MM.1S (cell line): ENCODE results near the gene RIPPLY3.

Source experiments
- DNase-seq: peaks from one replicate; pipeline ENCODE4 v3.0.0-alpha.2; 2015
- H2AFZ ChIP-seq: fragments of 300-600 bp; sonication (generic); 2 replicates; pipeline ENCODE4 v1.6.0; 2016; ENCODE audit warnings: antibody characterized with exemption, low read length
- H3F3A ChIP-seq: fragments of 300-600 bp; sonication (generic); 2 replicates; pipeline ENCODE4 v1.6.1; 2016; ENCODE audit warnings: mild to moderate bottlenecking, antibody characterized with exemption, low read length, moderate library complexity, mixed read lengths; ENCODE audit not compliant: insufficient read depth
- H3K27ac ChIP-seq: fragments of 300-600 bp; sonication (generic); 2 replicates; pipeline ENCODE4 v1.5.1; 2016; ENCODE audit warnings: mild to moderate bottlenecking, low read length
- H3K27me3 ChIP-seq: fragments of 300-600 bp; sonication (generic); replicated peaks from 2 replicates; pipeline ENCODE4 v1.6.0; 2016; ENCODE audit warnings: low read length; ENCODE audit not compliant: insufficient read depth
- H3K36me3 ChIP-seq: fragments of 300-600 bp; sonication (generic); replicated peaks from 2 replicates; pipeline ENCODE4 v1.6.1; 2016; ENCODE audit warnings: mild to moderate bottlenecking, low read length, mixed read lengths; ENCODE audit not compliant: insufficient read depth
- H3K4me1 ChIP-seq: fragments of 300-600 bp; sonication (generic); 2 replicates; pipeline ENCODE4 v1.6.1; 2016; ENCODE audit warnings: low read length, mixed read lengths
- H3K4me2 ChIP-seq: fragments of 300-600 bp; sonication (generic); 2 replicates; pipeline ENCODE4 v1.6.0; 2016; ENCODE audit warnings: low read depth, low read length
- H3K4me3 ChIP-seq: fragments of 300-600 bp; sonication (generic); 2 replicates; pipeline ENCODE4 v1.5.1; 2016; ENCODE audit warnings: low read length, mixed read lengths
- H3K79me2 ChIP-seq: fragments of 300-600 bp; sonication (generic); 2 replicates; pipeline ENCODE4 v1.6.1; 2016; ENCODE audit warnings: mixed run types, low read length, mixed read lengths
- H3K9ac ChIP-seq: fragments of 300-600 bp; sonication (generic); 2 replicates; pipeline ENCODE4 v1.6.1; 2016; ENCODE audit warnings: low read length, mixed read lengths
- H3K9me2 ChIP-seq: fragments of 300-600 bp; sonication (generic); replicated peaks from 2 replicates; pipeline ENCODE4 v1.6.1; 2016; ENCODE audit warnings: mild to moderate bottlenecking, low read length, mixed read lengths; ENCODE audit not compliant: insufficient read depth
- H3K9me3 ChIP-seq: fragments of 300-600 bp; sonication (generic); replicated peaks from 2 replicates; pipeline ENCODE4 v1.6.1; 2016; ENCODE audit warnings: mild to moderate bottlenecking, low read length, mixed read lengths; ENCODE audit not compliant: insufficient read depth
- H4K20me1 ChIP-seq: fragments of 300-600 bp; sonication (generic); 2 replicates; pipeline ENCODE4 v1.6.1; 2016; ENCODE audit warnings: mild to moderate bottlenecking, low read length, moderate library complexity, mixed read lengths; ENCODE audit not compliant: insufficient read depth
- CTCF ChIP-seq: fragments of 300-600 bp; sonication (generic); IDR thresholded peaks from 2 replicates; pipeline ENCODE4 v1.5.1; 2016; ENCODE audit warnings: antibody characterized with exemption, low read length, mixed read lengths
- EZH2 ChIP-seq: fragments of 300-600 bp; sonication (generic); optimal IDR thresholded peaks from 2 replicates; pipeline ENCODE3; 2017; ENCODE audit warnings: low read depth, mild to moderate bottlenecking, antibody characterized with exemption, low read length, mixed read lengths
- EZH2phosphoT487 ChIP-seq: fragments of 300-600 bp; sonication (generic); IDR thresholded peaks from 2 replicates; pipeline ENCODE4 v1.6.1; 2018; ENCODE audit warnings: antibody characterized with exemption, low read length

Gene RIPPLY3

GRCh38 chr21:37061926-37062592 is 55.6 kb downstream of the RIPPLY3 start:
- Histone ChIP-seq H3K27ac (no peak overlapping the region), H3K9me2 (no peaks in the 10 kb centered on the region), H4K20me1 (no peaks in the 10 kb centered on the region), H3K36me3 (no peaks in the 10 kb centered on the region), H3K9me3 (no peaks in the 10 kb centered on the region), H2AFZ (no peak overlapping the region), H3F3A (no peaks in the 10 kb centered on the region), H3K9ac (no peak overlapping the region), H3K27me3 (no peaks in the 10 kb centered on the region), H3K79me2 (no peaks in the 10 kb centered on the region), H3K4me2 (no peak overlapping the region), H3K4me1 (no peaks in the 10 kb centered on the region), H3K4me3 (no peak overlapping the region)
- TF ChIP-seq EZH2phosphoT487 (no peak), EZH2 (no peak), CTCF (no peak)
- DNase-seq: no peak

- Histone ChIP-seq H3K27me3 (no peaks in the 10 kb centered on the region), H2AFZ (no peak overlapping the region), H3K9me3 (no peaks in the 10 kb centered on the region), H3K27ac (no peak overlapping the region), H3K36me3 (no peaks in the 10 kb centered on the region), H3K4me2 (no peak overlapping the region), H3K4me1 (no peaks in the 10 kb centered on the region), H3K9me2 (no peaks in the 10 kb centered on the region), H3F3A (no peaks in the 10 kb centered on the region), H3K9ac (no peak overlapping the region), H3K4me3 (no peak overlapping the region), H3K79me2 (no peaks in the 10 kb centered on the region), H4K20me1 (no peaks in the 10 kb centered on the region)
- no peak for DNase-seq
- no peak for TF ChIP-seq EZH2
- TF ChIP-seq CTCF: no peak
- TF ChIP-seq EZH2phosphoT487: no peak
Observed at GRCh38 chr21:37062593-37062935, 56.1 kb downstream of the RIPPLY3 start.

- Histone ChIP-seq H3K79me2 (no peaks in the 10 kb centered on the region), H3K27ac (no peak overlapping the region), H4K20me1 (no peaks in the 10 kb centered on the region), H3K9me2 (no peaks in the 10 kb centered on the region), H3K9me3 (no peaks in the 10 kb centered on the region), H3K9ac (no peak overlapping the region), H2AFZ (no peak overlapping the region), H3K4me1 (no peaks in the 10 kb centered on the region), H3K4me2 (no peak overlapping the region), H3K4me3 (no peak overlapping the region), H3K27me3 (no peaks in the 10 kb centered on the region), H3F3A (no peaks in the 10 kb centered on the region), H3K36me3 (no peaks in the 10 kb centered on the region)
- no peak for DNase-seq
- TF ChIP-seq EZH2phosphoT487 (no peak), EZH2 (no peak), CTCF (no peak)
Observed at GRCh38 chr21:37063433-37063832, 56.9 kb downstream of the RIPPLY3 start.
